ENCODE data around the gene KLK1.

GRCh38 chr19:50798659-50799546, 24.7 kb downstream of the KLK1 start:
- TF ChIP-seq CTCF (IDR thresholded peaks at IDR 0.05) (no peak), POLR2A (IDR thresholded peaks at IDR 0.05) (no peak)
